A549 (cell line): ENCODE measurements around the gene CEACAM5.

ENCODE experiments used
- CBX8 ChIP-seq: fragments of 200-600 bp; sonication (generic); IDR thresholded peaks from 2 replicates; pipeline ENCODE4 v1.6.1; 2016
- CEBPB ChIP-seq, 2 experiments: fragments of >200 bp in 1 of 2; sonication (Bioruptor Twin) in 1 of 2; formaldehyde crosslinking in 1 of 2; IDR thresholded peaks; 2 replicates each; pipeline ENCODE4 v1.6.1; 2012 to 2016
- CHD2 ChIP-seq: fragments of 150-350 bp; IDR thresholded peaks from 2 replicates; pipeline ENCODE4 v1.6.1; 2014; ENCODE audit warnings: low read length; ENCODE audit not compliant: partially characterized antibody
- CTCF ChIP-seq: fragments of >200 bp; sonication (Bioruptor Twin); formaldehyde crosslinking; IDR thresholded peaks from 3 replicates; pipeline ENCODE4 v1.5.1; 2016
- EHMT2 ChIP-seq: fragments of 200-600 bp; sonication (generic); IDR thresholded peaks from 2 replicates; pipeline ENCODE4 v1.6.1; 2016; ENCODE audit warnings: antibody characterized with exemption, low read depth, mild to moderate bottlenecking, moderate library complexity
- EP300 ChIP-seq, 2 experiments: fragments of >200 bp; sonication (Bioruptor Twin); formaldehyde crosslinking; IDR thresholded peaks; 2 replicates in 1 of 2; 3 replicates in 1 of 2; pipeline ENCODE4 v1.6.1; 2016 to 2017
- ESRRA ChIP-seq: fragments of 150-350 bp; IDR thresholded peaks from 2 replicates; pipeline ENCODE4 v1.6.1; 2014; ENCODE audit warnings: mild to moderate bottlenecking, low read length, borderline replicate concordance
- FOSB ChIP-seq: fragments of 250-450 bp; sonication (Bioruptor Pico); IDR thresholded peaks from 2 replicates; pipeline ENCODE4 v1.5.0; 2020; ENCODE audit warnings: mild to moderate bottlenecking, moderate library complexity
- FOSL2 ChIP-seq, 2 experiments: fragments of 450-650 bp in 1 of 2; fragments of >200 bp in 1 of 2; sonication (Bioruptor Twin) in 1 of 2; formaldehyde crosslinking; IDR thresholded peaks; 2 replicates each; pipeline versions ENCODE4 v1.5.0 to v1.6.1; 2016 to 2020; ENCODE audit warnings: mild to moderate bottlenecking in 1 of 2, moderate library complexity in 1 of 2
- KDM1A ChIP-seq: fragments of 200-600 bp; sonication (generic); IDR thresholded peaks from 2 replicates; pipeline ENCODE4 v1.6.1; 2016; ENCODE audit warnings: low read depth, mild to moderate bottlenecking
- NFE2L2 ChIP-seq: fragments of 150-350 bp; conservative IDR thresholded peaks from 2 replicates; pipeline ENCODE4 v1.6.1; 2014; ENCODE audit warnings: low read length
- PHF8 ChIP-seq: fragments of 200-600 bp; sonication (generic); IDR thresholded peaks from 2 replicates; pipeline ENCODE4 v1.6.1; 2016; ENCODE audit warnings: low read depth, mild to moderate bottlenecking, antibody characterized with exemption, moderate library complexity, borderline replicate concordance
- POLR2A ChIP-seq: IDR thresholded peaks from 2 replicates; pipeline ENCODE4 v1.6.1; 2012; ENCODE audit warnings: mild to moderate bottlenecking, low read length

GRCh38 chr19:41700381-41701195 lies 7.8 kb upstream of the CEACAM5 start:
- TF ChIP-seq CHD2 (no peak), CTCF (no peak), CEBPB (IDR thresholded peaks at IDR 0.05) (no peak), KDM1A (no peak), EP300 (IDR thresholded peaks at IDR 0.05) (no peak), NFE2L2 (no peak), ESRRA (no peak), FOSB (CRISPR knock-in tag) (no peak), POLR2A (no peak), CBX8 (no peak), FOSL2 (IDR thresholded peaks at IDR 0.05) (no peak), FOSL2 (CRISPR knock-in tag; IDR thresholded peaks at IDR 0.05) (no peak), PHF8 (no peak), EHMT2 (no peak)
